Measurements from ENCODE around the gene PRKN. TPM values are rescaled to one million over a fixed set of nuclear protein-coding genes. Genes with fewer than 3 reads are reported as not detected.

The PRKN gene
- total RNA-seq, 2 donors from 2014 or later: 15.7 to 19.3 TPM

DNA sequence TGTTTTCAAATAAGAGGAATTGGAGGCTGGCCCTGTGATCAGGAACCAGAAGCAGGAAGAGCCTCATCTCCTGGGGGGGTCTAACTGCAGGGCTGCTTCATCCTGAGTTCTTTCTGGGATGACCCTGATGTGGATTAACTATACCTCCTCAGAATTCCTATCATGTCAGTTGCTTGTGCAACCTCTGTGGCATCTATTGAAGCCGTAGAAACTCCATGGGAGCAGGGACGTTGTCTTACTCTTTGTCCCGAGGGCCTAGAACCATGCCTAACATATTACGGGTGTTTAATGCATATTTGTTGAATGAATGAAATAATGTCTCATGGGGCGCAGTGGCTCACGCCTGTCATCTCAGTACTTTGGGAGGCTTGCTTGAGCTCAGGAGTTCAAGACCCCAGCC is 1343.6 kb downstream of the PRKN start:
- Histone ChIP-seq H3K4me1 (no peaks in the 10 kb centered on the region), H3K4me3 (no peak overlapping the region), H3K36me3 (no peaks in the 10 kb centered on the region), H3K27ac (no peak overlapping the region), H3K9me3 (no peaks in the 10 kb centered on the region), H3K27me3 (no peaks in the 10 kb centered on the region)
- no peak for DNase-seq (ENCODE audit: low spot score)
- TF ChIP-seq, protein P1, sequence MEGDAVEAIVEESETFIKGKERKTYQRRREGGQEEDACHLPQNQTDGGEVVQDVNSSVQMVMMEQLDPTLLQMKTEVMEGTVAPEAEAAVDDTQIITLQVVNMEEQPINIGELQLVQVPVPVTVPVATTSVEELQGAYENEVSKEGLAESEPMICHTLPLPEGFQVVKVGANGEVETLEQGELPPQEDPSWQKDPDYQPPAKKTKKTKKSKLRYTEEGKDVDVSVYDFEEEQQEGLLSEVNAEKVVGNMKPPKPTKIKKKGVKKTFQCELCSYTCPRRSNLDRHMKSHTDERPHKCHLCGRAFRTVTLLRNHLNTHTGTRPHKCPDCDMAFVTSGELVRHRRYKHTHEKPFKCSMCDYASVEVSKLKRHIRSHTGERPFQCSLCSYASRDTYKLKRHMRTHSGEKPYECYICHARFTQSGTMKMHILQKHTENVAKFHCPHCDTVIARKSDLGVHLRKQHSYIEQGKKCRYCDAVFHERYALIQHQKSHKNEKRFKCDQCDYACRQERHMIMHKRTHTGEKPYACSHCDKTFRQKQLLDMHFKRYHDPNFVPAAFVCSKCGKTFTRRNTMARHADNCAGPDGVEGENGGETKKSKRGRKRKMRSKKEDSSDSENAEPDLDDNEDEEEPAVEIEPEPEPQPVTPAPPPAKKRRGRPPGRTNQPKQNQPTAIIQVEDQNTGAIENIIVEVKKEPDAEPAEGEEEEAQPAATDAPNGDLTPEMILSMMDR (IDR thresholded peaks at IDR 0.05): no peak

DNA sequence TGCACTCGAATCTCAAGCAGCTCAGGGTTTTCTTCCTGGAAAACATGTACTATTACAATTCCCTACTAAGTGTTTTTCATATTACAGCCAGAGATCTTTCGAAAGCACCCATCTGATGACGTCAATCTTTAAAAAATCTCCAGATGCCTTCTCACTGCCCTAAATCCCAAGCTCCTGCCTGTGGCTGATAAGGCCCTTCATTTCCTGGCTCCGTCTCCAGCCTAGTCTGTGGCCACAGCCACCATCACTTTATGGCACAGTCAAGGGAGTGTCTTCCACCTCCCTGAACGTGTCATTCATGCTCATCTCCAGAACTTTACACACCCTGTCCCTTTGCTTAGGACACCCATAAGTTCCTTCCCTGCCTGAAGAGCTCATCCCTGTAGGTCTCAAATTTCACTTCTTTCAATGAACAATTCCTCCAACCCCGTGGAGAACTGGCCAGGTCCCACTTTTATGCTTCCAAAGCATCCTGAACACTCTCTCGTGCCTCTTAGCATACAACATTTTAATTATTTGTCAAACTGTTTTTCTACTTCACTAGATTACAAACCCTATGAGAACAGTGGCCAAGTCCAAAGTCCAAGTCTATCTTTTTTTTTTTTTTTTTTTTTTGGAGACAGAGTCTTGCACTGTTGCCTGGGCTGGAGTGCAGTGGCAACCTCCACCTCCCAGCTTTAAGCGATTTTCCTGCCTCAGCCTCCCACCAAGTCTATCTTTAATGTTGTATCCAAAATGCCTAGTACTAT is 1347.6 kb downstream of the PRKN start:
- H3K36me3 ChIP-seq: no peaks in the 10 kb centered on the region
- no peak overlapping the region for H3K4me3 ChIP-seq
- TF ChIP-seq, protein P1 (IDR thresholded peaks at IDR 0.05): no peak
- DNase-seq (ENCODE audit: low spot score): no peak
- no peak overlapping the region for H3K27ac ChIP-seq
- H3K27me3 ChIP-seq: no peaks in the 10 kb centered on the region
- H3K4me1 ChIP-seq: peaks cover 0 to 5% of the 10 kb centered on the region in 2 donors
- H3K9me3 ChIP-seq: no peaks in the 10 kb centered on the region

DNA sequence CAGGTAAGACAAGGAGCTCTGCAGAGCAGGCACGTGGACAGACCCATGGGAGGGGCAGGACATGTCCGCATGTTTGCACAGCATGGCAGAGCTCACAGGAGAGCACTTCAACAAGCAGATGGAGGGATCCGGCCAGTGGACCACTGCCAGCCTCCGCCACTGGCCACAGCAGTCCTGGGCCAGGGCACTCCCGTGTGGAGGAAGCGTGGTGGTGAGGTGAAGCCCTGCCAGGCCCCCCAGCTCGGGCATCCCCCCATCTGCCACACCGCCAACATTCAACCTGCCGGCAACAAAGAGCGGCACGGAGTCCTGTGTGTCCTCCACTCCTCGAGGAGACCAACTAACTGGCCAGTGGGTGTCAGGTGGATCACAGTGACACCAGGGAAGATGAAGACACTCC is 1349.5 kb downstream of the PRKN start:
- no peaks in the 10 kb centered on the region for H3K27me3 ChIP-seq
- H3K4me1 ChIP-seq: peaks cover 0 to 13% of the 10 kb centered on the region in 2 donors
- no peaks in the 10 kb centered on the region for H3K36me3 ChIP-seq
- H3K4me3 ChIP-seq: no peak overlapping the region
- no peak for DNase-seq (ENCODE audit: low spot score)
- TF ChIP-seq, protein P1 (IDR thresholded peaks at IDR 0.05): no peak
- H3K9me3 ChIP-seq: no peaks in the 10 kb centered on the region
- H3K27ac ChIP-seq: no peak overlapping the region

DNA sequence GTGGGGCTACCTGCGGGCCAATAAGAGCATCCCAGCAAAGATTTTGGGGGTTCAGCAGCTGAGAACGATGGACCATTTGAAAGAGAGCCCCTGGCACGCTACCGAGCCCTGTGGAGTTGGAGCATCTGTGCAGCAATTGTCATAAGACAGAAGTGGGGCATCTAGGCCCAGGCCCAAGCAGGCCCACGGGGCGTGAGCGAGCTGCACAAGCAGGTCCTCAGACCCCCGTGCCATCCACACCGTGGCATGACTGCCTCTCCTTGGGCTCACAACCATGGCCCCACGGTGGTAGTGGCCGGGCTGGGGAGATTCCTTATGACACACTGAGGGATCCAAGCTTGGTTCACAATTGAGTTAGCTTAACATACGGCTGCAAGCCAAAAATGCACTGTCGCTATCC is 1350.5 kb downstream of the PRKN start:
- H3K4me1 ChIP-seq: peaks cover 0 to 13% of the 10 kb centered on the region in 2 donors
- H3K27me3 ChIP-seq: no peaks in the 10 kb centered on the region
- no peak overlapping the region for H3K4me3 ChIP-seq
- TF ChIP-seq, protein P1 (IDR thresholded peaks at IDR 0.05): no peak
- no peak overlapping the region for H3K27ac ChIP-seq
- H3K9me3 ChIP-seq: no peaks in the 10 kb centered on the region
- DNase-seq (ENCODE audit: low spot score): no peak
- H3K36me3 ChIP-seq: no peaks in the 10 kb centered on the region

DNA sequence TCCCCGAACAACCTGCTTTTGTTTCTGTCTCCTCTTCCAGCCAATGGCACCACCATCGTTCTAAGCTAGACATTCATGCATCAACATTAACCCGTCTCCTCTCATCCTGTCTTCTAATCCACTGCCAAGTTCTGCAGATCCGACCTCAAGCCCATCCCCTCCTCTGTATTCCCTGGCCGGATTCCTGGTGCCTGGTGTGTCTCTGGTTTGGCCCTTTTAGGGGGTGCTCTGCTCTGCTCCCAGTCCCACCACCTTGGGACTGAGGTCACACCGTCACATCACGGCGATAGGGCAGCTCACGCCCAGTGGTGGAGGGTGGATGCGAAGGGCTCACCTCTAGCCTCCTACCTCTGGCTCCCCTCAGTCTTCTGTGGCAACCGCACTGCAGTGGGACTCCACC is 1351.2 kb downstream of the PRKN start:
- H3K4me1 ChIP-seq: peaks cover 0 to 13% of the 10 kb centered on the region in 2 donors
- no peak overlapping the region for H3K27ac ChIP-seq
- H3K4me3 ChIP-seq: no peak overlapping the region
- H3K9me3 ChIP-seq: no peaks in the 10 kb centered on the region
- no peaks in the 10 kb centered on the region for H3K27me3 ChIP-seq
- DNase-seq (ENCODE audit: low spot score): no peak
- TF ChIP-seq, protein P1 (IDR thresholded peaks at IDR 0.05): no peak
- no peaks in the 10 kb centered on the region for H3K36me3 ChIP-seq
